Activated T-helper 1 cell treated with anti-CD3 and anti-CD28 coated beads, Interleukin-12 subunit alpha, Interleukin-12 subunit beta, Interleukin-2, Interleukin-4 antibody, amounts not matched to agents 30 ng/mL and 10 ng/mL and 1 ng/mL, durations not matched to agents 14 hours and 24 hours and 36 hours (primary cell): ENCODE data around the gene DPYD. TPM values are rescaled to one million over a fixed set of nuclear protein-coding genes. Genes with fewer than 3 reads are reported as not detected.

Experiments
- DNase-seq: peaks from one replicate; pipeline ENCODE4 v3.0.0; 2021; ENCODE audit warnings: low spot score
- H3K27ac Mint-ChIP-seq: one replicate; pipeline ENCODE4 v1.8.0; 2021; ENCODE audit warnings: mild to moderate bottlenecking, mixed read lengths
- H3K27me3 Mint-ChIP-seq: one replicate; pipeline ENCODE4 v1.8.0; 2022; ENCODE audit warnings: mild to moderate bottlenecking, moderate library complexity, mixed read lengths; ENCODE audit not compliant: insufficient read depth
- H3K36me3 Mint-ChIP-seq: one replicate; pipeline ENCODE4 v1.8.0; 2021; ENCODE audit warnings: low read depth, mixed read lengths
- H3K4me1 Mint-ChIP-seq: one replicate; pipeline ENCODE4 v1.8.0; 2021; ENCODE audit warnings: low read depth, mixed read lengths
- H3K4me3 Mint-ChIP-seq: one replicate; pipeline ENCODE4 v1.8.0; 2021; ENCODE audit warnings: mild to moderate bottlenecking, moderate library complexity, mixed read lengths
- H3K9me3 Mint-ChIP-seq: one replicate; pipeline ENCODE4 v1.8.0; 2021; ENCODE audit warnings: mixed read lengths
- intact Hi-C: fragments of 100-400 bp; cut with micrococcal nuclease; formaldehyde crosslinking; loops from one replicate; pipeline ENCODE4 v1.15.1; 2024
- total RNA-seq: library from RNA; stranded (reverse); gene quantifications from 2 replicates; pipeline ENCODE4 v1.2.3, GENCODE V29; 2022

The DPYD gene
- total RNA-seq, 1 donor from 2014 or later, result 16.2 TPM

DNA sequence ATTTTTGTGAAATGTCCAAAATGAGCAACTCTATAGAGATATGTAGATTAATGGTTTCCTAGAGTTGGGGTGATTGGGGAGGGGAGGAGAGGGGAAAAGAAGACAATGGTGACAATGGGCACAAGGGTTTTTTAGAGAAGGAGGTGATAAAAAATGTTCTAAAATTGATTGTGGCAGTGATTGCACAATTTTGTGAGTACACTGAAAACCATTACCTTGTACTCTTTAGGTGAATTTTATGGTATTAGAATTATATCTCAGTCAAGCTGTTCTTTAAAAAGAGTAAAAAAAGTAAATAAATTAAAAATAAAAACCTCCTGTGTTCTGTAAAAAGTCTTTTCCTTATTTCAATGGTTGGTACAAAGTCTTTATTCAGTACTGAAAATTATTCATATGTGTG is 869.0 kb downstream of the DPYD start:
- no peak for DNase-seq

DNA sequence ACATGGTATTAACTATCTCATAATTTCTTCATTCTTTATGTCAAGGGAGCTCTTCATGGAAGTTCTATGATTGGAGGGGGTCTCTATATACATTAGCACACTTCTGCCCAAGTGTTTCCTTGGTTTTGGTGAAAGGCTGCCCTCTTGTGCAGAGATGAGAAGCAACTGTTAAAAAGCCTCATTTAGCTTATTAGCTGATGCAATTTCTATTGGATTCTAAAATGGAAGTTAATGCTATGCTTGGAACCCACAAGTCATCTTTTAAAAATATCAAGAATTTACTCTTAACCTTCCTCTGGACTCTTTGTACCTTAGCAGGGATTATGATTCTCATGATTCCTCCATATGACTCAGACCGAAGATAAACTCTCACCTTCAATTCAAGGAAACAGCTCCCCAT is 870.3 kb downstream of the DPYD start:
- Mint-ChIP-seq H3K36me3 (no peaks in the 10 kb centered on the region), H3K27ac (no peak overlapping the region), H3K4me3 (no peak overlapping the region), H3K4me1 (no peaks in the 10 kb centered on the region), H3K9me3 (peaks cover 7% of the 10 kb centered on the region), H3K27me3 (no peaks in the 10 kb centered on the region)
- intact Hi-C loops, result no loop called here
- DNase-seq, result no peak

More for the DNA sequence above, 869.0 kb downstream of the DPYD start:
- no peak overlapping the region for H3K27ac Mint-ChIP-seq
- H3K9me3 Mint-ChIP-seq, result peaks cover 14% of the 10 kb centered on the region
- peaks cover 2% of the 10 kb centered on the region for H3K27me3 Mint-ChIP-seq
- no peaks in the 10 kb centered on the region for H3K36me3 Mint-ChIP-seq
- no peaks in the 10 kb centered on the region for H3K4me1 Mint-ChIP-seq
- intact Hi-C loops, result no loop called here
- H3K4me3 Mint-ChIP-seq, result no peak overlapping the region

DNA sequence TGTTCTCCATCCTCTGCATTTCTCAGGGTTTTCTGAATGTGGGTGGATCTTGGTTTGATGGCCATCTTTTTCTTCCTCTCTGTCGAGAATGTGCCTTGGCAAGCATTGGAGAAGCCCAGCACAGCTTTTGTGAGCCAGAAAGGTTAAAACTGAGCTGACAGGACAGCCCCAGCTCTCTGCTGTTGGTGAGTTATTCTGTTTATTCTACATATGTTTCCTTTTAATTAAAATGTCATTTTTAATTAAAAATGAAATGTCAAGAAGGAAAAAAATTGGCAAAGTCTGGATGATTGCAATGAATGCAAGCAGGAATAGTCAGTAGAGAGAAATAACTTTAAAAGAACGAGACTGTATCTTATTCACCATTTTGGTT is 873.4 kb downstream of the DPYD start:
- Mint-ChIP-seq H3K27me3 (no peaks in the 10 kb centered on the region), H3K27ac (no peak overlapping the region), H3K4me1 (no peaks in the 10 kb centered on the region), H3K9me3 (no peaks in the 10 kb centered on the region), H3K36me3 (no peaks in the 10 kb centered on the region), H3K4me3 (no peak overlapping the region)
- DNase-seq, result no peak
- intact Hi-C loops, result no loop called here

GRCh38 chr1:97046765-97047420 is 873.9 kb downstream of the DPYD start:
- no peak overlapping the region for H3K27ac Mint-ChIP-seq
- H3K36me3 Mint-ChIP-seq, result no peaks in the 10 kb centered on the region
- no peak overlapping the region for H3K4me3 Mint-ChIP-seq
- no peak for DNase-seq
- intact Hi-C loops, result no loop called here
- H3K4me1 Mint-ChIP-seq, result no peaks in the 10 kb centered on the region
- H3K27me3 Mint-ChIP-seq, result no peaks in the 10 kb centered on the region
- H3K9me3 Mint-ChIP-seq, result no peaks in the 10 kb centered on the region

- no peak overlapping the region for H3K27ac Mint-ChIP-seq
- H3K4me1 Mint-ChIP-seq, result no peaks in the 10 kb centered on the region
- H3K27me3 Mint-ChIP-seq, result no peaks in the 10 kb centered on the region
- intact Hi-C loops, result no loop called here
- H3K36me3 Mint-ChIP-seq, result no peaks in the 10 kb centered on the region
- no peak for DNase-seq
- H3K9me3 Mint-ChIP-seq, result peaks cover 4% of the 10 kb centered on the region
- H3K4me3 Mint-ChIP-seq, result no peak overlapping the region
These were observed 876.6 kb downstream of the DPYD start for GRCh38 chr1:97044159-97044760.

GRCh38 chr1:97042551-97042950 is 878.3 kb downstream of the DPYD start:
- Mint-ChIP-seq H3K36me3 (no peaks in the 10 kb centered on the region), H3K4me3 (no peak overlapping the region), H3K9me3 (peaks cover 4% of the 10 kb centered on the region), H3K4me1 (no peaks in the 10 kb centered on the region), H3K27me3 (no peaks in the 10 kb centered on the region), H3K27ac (no peak overlapping the region)
- no peak for DNase-seq
- intact Hi-C loops, result no loop called here

DNA sequence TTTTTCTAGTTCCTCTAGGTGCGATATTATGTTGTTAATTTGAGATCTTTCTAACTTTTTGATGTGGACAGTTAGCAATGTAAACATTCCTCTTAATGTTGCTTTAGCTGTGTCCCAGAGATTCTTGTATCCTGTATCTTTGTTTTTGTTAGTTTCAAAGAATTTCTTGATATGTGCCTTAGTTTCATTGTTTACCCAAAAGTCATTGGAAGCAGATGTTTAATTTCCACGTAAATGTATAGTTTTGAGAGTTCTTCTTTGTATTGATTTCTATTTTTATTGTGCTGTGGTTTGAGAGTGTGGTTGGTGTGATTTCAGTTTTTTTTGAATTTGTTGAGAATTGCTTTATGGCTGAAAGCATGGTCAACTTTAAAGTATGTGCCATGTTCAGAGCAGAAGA is 879.8 kb downstream of the DPYD start:
- no peak for DNase-seq
- Mint-ChIP-seq H3K4me3 (no peak overlapping the region), H3K9me3 (peaks cover 4% of the 10 kb centered on the region), H3K4me1 (no peaks in the 10 kb centered on the region), H3K36me3 (no peaks in the 10 kb centered on the region), H3K27ac (no peak overlapping the region), H3K27me3 (no peaks in the 10 kb centered on the region)
- intact Hi-C loops, result no loop called here

- H3K27ac Mint-ChIP-seq, result no peak overlapping the region
- no peak for DNase-seq
- H3K36me3 Mint-ChIP-seq, result no peaks in the 10 kb centered on the region
- peaks cover 4% of the 10 kb centered on the region for H3K9me3 Mint-ChIP-seq
- no peaks in the 10 kb centered on the region for H3K27me3 Mint-ChIP-seq
- intact Hi-C loops, result no loop called here
- H3K4me3 Mint-ChIP-seq, result no peak overlapping the region
- no peaks in the 10 kb centered on the region for H3K4me1 Mint-ChIP-seq
These were observed 882.4 kb downstream of the DPYD start for GRCh38 chr1:97038410-97038809.

GRCh38 chr1:97034651-97035050 is 886.2 kb downstream of the DPYD start:
- H3K4me3 Mint-ChIP-seq, result no peak overlapping the region

DNA sequence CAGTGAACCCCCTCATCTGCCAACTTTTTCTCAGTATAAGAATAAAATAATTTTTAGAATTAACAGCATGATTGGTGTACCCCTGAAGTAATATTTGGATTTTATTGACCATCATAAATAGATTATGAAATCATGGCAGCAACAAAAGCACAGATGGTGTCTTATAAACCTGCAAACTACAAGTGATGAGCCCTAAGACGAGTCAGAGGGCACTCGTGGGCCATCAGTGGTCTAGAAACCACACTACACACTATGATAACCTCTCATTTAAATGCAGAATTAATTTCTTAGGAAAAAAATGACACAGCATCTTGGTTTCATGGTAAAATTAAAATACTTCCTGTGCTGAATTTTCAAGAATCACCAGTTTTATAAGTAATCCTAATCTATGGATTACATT is 886.9 kb downstream of the DPYD start:
- intact Hi-C loops, result no loop called here
- Mint-ChIP-seq H3K4me3 (no peak overlapping the region), H3K27me3 (no peaks in the 10 kb centered on the region), H3K9me3 (no peaks in the 10 kb centered on the region), H3K36me3 (no peaks in the 10 kb centered on the region), H3K4me1 (no peaks in the 10 kb centered on the region), H3K27ac (no peak overlapping the region)
- DNase-seq, result no peak

More at GRCh38 chr1:97034651-97035050, 886.2 kb downstream of the DPYD start:
- Mint-ChIP-seq H3K4me1 (no peaks in the 10 kb centered on the region), H3K36me3 (no peaks in the 10 kb centered on the region), H3K9me3 (no peaks in the 10 kb centered on the region), H3K27me3 (no peaks in the 10 kb centered on the region), H3K27ac (no peak overlapping the region)
- no peak for DNase-seq
- intact Hi-C loops, result no loop called here
